Transverse colon (tissue), 4 donors: ENCODE data around the gene LY86. TPM values are rescaled to one million over a fixed set of nuclear protein-coding genes. Genes with fewer than 3 reads are reported as not detected.

Source experiments
- DNase-seq: peaks from one replicate; pipeline ENCODE4 v3.0.0-alpha.2; 2019
- H3K27ac ChIP-seq, 4 donors: fragments of 200-600 bp; sonication (generic); 2 replicates each; pipeline ENCODE4 v1.5.1; 2016 to 2018; ENCODE audit warnings: inconsistent platforms in 4 of 4
- H3K27me3 ChIP-seq: fragments of 200-600 bp; sonication (generic); 2 replicates; pipeline ENCODE4 v1.5.1; 2017; ENCODE audit warnings: inconsistent platforms
- H3K36me3 ChIP-seq, 4 donors: fragments of 200-600 bp; sonication (generic); 2 replicates each; pipeline ENCODE4 v1.5.1; 2017 to 2019; ENCODE audit warnings: inconsistent platforms in 4 of 4
- H3K4me1 ChIP-seq, 4 donors: fragments of 200-600 bp; sonication (generic); 2 replicates each; pipeline ENCODE4 v1.5.1; 2017 to 2020; ENCODE audit warnings: inconsistent platforms in 4 of 4
- H3K4me3 ChIP-seq, 4 donors: fragments of 200-600 bp; sonication (generic); 1 replicate in 1 of 4; 2 replicates in 3 of 4; pipeline versions ENCODE4 v1.5.1 to v1.6.1; 2017 to 2019; ENCODE audit warnings: inconsistent platforms in 4 of 4
- H3K9me3 ChIP-seq, 2 donors: fragments of 200-600 bp; sonication (generic); 2 replicates each; pipeline ENCODE4 v1.5.1; 2017 to 2019; ENCODE audit warnings: inconsistent platforms in 2 of 2
- EP300 ChIP-seq: sonication (generic); formaldehyde crosslinking; IDR thresholded peaks from one replicate; pipeline ENCODE4 v1.6.1; 2017; ENCODE audit warnings: antibody characterized with exemption, low read depth
- POLR2A ChIP-seq: fragments of 450-650 bp; IDR thresholded peaks from one replicate; pipeline ENCODE4 v1.6.1; 2016; ENCODE audit warnings: antibody characterized with exemption, mild to moderate bottlenecking, moderate library complexity
- POLR2AphosphoS5 ChIP-seq, 3 donors: sonication (generic); formaldehyde crosslinking; IDR thresholded peaks; one replicate each; pipeline ENCODE4 v1.6.1; 2016; ENCODE audit warnings: antibody characterized with exemption in 3 of 3
- WGBS, 2 donors: methylation state at CpG; one replicate each; pipeline ENCODE4 v1.1.5; 2018; ENCODE audit warnings: low coverage in 1 of 2; 5-methylcytosine and 5-hydroxymethylcytosine counted together
- in situ Hi-C, 4 donors: fragments of 200-750 bp; cut with MboI; loops; one replicate each; pipeline versions ENCODE4 v1.15.0 to v1.15.1; 2017; ENCODE audit warnings: low sequenced_read_pairs in 3 of 4, low pct_ligation_motif_present in 1 of 4, low pct_unique_long_range_greater_than_20kb in 1 of 4
- intact Hi-C: fragments of 100-400 bp; cut with DNase I; formaldehyde crosslinking; loops from one replicate; pipeline ENCODE4 v1.15.1; 2023; ENCODE audit warnings: low total_unique reads
- total RNA-seq, 4 donors: library from RNA; depleted of rRNA; stranded (reverse); fragments of >200 nt; gene quantifications; one replicate each; pipeline ENCODE4 v1.1.0, GENCODE V29; 2016
- TF ChIP-seq, protein P1 (sequence below), 5 experiments: fragments of 200-600 bp in 3 of 5; fragments of 450-650 bp in 2 of 5; sonication (generic) in 3 of 5; IDR thresholded peaks; 1 replicate in 2 of 5; 2 replicates in 3 of 5; pipeline ENCODE4 v1.5.1; 2016 to 2017; ENCODE audit warnings: antibody characterized with exemption in 5 of 5, inconsistent platforms in 3 of 5, mild to moderate bottlenecking in 2 of 5, moderate library complexity in 1 of 5

LY86 gene
- total RNA-seq, 4 donors from 2014 or later = 10.0 TPM; not detected in 3

DNA sequence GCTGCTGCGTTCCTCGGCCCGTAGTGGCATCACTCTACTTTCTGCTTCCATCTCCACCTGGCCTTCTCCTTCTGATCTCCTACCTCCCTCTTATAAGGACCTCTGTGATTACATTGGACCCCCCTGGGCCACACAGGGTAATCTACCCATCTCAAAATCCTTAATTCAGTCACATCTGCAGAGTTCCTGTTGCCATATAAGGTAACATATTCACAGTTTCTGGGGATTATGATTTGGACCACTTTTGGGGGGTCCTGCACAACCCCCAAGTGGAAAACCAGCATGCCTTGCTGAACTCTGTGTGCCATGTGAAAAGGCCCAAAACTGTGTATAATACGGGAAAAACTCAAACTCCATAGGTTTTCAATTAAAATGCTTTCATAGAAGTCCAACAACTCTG, 51.1 kb downstream of the LY86 start:
- WGBS, 2 donors = 96% methylated on average over 4 of the region's 4 CpGs; no CpG with 5 or more reads in 1 of the 2 donors
- no peaks in the 10 kb centered on the region for H3K27me3 ChIP-seq
- DNase-seq = no peak
- H3K4me1 ChIP-seq = no peaks in the 10 kb centered on the region
- in situ Hi-C loops (no loop called here), intact Hi-C loops (no loop called here)
- no peak overlapping the region for H3K27ac ChIP-seq
- TF ChIP-seq POLR2A = no peak
- TF ChIP-seq, protein P1, sequence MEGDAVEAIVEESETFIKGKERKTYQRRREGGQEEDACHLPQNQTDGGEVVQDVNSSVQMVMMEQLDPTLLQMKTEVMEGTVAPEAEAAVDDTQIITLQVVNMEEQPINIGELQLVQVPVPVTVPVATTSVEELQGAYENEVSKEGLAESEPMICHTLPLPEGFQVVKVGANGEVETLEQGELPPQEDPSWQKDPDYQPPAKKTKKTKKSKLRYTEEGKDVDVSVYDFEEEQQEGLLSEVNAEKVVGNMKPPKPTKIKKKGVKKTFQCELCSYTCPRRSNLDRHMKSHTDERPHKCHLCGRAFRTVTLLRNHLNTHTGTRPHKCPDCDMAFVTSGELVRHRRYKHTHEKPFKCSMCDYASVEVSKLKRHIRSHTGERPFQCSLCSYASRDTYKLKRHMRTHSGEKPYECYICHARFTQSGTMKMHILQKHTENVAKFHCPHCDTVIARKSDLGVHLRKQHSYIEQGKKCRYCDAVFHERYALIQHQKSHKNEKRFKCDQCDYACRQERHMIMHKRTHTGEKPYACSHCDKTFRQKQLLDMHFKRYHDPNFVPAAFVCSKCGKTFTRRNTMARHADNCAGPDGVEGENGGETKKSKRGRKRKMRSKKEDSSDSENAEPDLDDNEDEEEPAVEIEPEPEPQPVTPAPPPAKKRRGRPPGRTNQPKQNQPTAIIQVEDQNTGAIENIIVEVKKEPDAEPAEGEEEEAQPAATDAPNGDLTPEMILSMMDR (IDR thresholded peaks at IDR 0.05) = no peak
- TF ChIP-seq POLR2AphosphoS5 (IDR thresholded peaks at IDR 0.05) = no peak
- no peak for TF ChIP-seq EP300
- H3K9me3 ChIP-seq = no peaks in the 10 kb centered on the region
- no peak overlapping the region for H3K4me3 ChIP-seq
- no peaks in the 10 kb centered on the region for H3K36me3 ChIP-seq

DNA sequence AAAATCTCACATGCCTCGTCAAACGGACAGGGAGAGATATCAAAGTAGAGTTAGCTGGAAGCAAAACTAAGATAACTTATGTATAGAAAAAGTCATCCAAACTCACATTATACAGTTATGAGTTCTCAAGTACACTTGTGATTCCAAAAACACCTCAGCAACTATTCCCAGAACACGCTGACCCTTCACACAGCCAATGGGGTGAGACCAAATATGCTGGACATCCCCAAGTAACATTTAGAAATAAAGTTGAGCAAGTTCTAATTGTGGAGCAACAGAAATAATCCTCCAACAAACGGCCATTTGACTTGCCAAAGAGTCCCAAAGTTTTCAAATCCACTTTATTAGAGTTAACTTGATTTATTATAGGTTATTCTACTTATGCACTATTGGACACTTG, 52.4 kb downstream of the LY86 start:
- intact Hi-C loops (no loop called here), in situ Hi-C loops (no loop called here)
- TF ChIP-seq POLR2AphosphoS5 (IDR thresholded peaks at IDR 0.05) (no peak), POLR2A (no peak), EP300 (no peak)
- TF ChIP-seq, protein P1 (IDR thresholded peaks at IDR 0.05) = no peak
- Histone ChIP-seq H3K9me3 (no peaks in the 10 kb centered on the region), H3K4me1 (no peaks in the 10 kb centered on the region), H3K36me3 (no peaks in the 10 kb centered on the region), H3K4me3 (no peak overlapping the region), H3K27ac (no peak overlapping the region), H3K27me3 (no peaks in the 10 kb centered on the region)
- WGBS, 2 donors = 65 to 71% methylated on average over 4 of the region's 4 CpGs
- DNase-seq = no peak

DNA sequence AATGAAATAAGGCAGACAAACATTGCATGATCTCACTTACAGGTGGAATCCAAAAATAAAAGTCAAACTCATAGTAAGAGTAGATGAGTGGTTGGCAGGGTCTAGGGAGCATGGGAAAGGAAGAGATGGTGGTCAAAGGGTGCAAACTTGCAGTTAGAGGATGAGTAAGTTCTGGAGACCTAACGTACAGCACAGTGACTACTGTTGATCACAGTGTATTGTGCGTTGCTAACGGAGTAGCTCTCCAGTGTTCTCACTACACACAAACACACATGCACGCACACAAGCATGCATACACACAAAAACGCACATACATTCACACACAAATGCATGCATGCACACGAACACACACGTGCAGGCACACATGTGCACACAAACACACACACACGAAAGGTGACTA, 54.9 kb downstream of the LY86 start:
- in situ Hi-C loops (no loop called here), intact Hi-C loops (no loop called here)
- Histone ChIP-seq H3K9me3 (no peaks in the 10 kb centered on the region), H3K4me1 (no peaks in the 10 kb centered on the region), H3K27ac (no peak overlapping the region), H3K27me3 (peaks cover 3% of the 10 kb centered on the region), H3K4me3 (no peak overlapping the region), H3K36me3 (no peaks in the 10 kb centered on the region)
- DNase-seq = no peak
- no peak for TF ChIP-seq POLR2AphosphoS5 (IDR thresholded peaks at IDR 0.05)
- TF ChIP-seq EP300 = no peak
- TF ChIP-seq POLR2A = no peak
- WGBS, 2 donors = 84 to 86% methylated on average over 8 of the region's 8 CpGs

DNA sequence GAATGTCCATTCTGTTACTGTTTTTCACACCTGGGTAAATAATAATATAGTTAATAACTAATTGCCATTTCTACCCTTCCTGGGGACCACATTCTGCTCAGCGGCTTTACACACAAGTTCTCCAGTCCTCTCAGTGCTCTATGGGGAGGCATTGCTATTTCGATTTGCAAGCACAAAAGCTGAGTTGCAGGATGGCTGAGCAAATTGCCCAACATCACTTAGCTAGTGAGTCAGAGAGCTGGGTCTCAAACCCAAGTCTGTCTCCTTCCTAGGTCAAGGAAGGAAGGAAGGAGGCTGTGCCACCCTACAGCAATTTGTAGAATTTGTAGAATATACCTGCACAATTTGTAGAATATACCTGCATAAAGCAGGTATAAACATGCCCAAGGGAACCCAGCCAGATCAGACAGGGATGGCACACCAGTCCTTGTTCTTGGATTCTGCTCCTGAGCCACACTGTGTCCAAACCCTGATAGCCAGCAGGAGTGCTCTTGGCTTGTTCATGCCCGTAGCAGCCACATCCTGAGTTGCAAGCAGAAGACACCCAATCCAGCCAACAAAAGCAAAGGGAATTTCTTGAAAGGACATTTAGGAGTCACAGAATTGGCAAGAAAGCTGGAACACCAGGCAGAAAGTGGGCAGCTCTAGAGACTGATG, 56.9 kb downstream of the LY86 start:
- Histone ChIP-seq H3K27ac (no peak overlapping the region), H3K36me3 (no peaks in the 10 kb centered on the region), H3K9me3 (no peaks in the 10 kb centered on the region), H3K4me1 (no peaks in the 10 kb centered on the region), H3K27me3 (peaks cover 3% of the 10 kb centered on the region), H3K4me3 (no peak overlapping the region)
- intact Hi-C loops (no loop called here), in situ Hi-C loops (no loop called here)
- no peak for DNase-seq
- TF ChIP-seq POLR2A = no peak
- TF ChIP-seq, protein P1 (IDR thresholded peaks at IDR 0.05) = no peak
- no peak for TF ChIP-seq POLR2AphosphoS5 (IDR thresholded peaks at IDR 0.05)
- no peak for TF ChIP-seq EP300
- 94 to 100% methylated on average over 1 to 3 of the region's 3 CpGs for WGBS, 2 donors

DNA sequence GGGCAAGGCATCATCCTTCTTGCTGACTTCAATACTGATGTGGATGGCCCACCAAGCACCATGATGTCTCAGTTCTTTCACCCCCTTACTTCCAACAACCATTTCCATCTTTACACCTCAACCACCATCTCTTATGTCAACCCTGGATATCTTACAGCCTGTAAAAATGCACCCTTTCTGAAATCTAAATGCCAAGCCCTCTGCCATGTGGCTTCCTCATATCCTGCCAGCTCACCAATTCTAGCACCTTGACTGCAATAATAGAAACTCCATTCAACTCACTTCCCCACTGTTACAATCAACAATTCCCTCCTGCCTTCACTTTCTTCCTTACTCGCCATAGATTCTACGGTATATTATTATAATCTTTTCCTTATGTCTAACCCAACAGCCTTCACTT, 57.9 kb downstream of the LY86 start:
- no peak overlapping the region for H3K4me3 ChIP-seq
- intact Hi-C loops = no loop called here
- H3K4me1 ChIP-seq = no peaks in the 10 kb centered on the region
- in situ Hi-C loops = no loop called here
- peaks cover 3% of the 10 kb centered on the region for H3K27me3 ChIP-seq
- TF ChIP-seq, protein P1 (IDR thresholded peaks at IDR 0.05) = no peak
- no peak for TF ChIP-seq POLR2AphosphoS5 (IDR thresholded peaks at IDR 0.05)
- no peak for TF ChIP-seq EP300
- TF ChIP-seq POLR2A = no peak
- 68 to 75% methylated on average over 2 of the region's 2 CpGs for WGBS, 2 donors
- H3K9me3 ChIP-seq = no peaks in the 10 kb centered on the region
- no peak for DNase-seq
- no peak overlapping the region for H3K27ac ChIP-seq
- H3K36me3 ChIP-seq = no peaks in the 10 kb centered on the region
